NCI-H526 (cell line): ENCODE results near the gene MAB21L4.
A peak's percentile ranks its signal among the peaks of the same experiment; 100 is the strongest.

Source experiments
- DNase-seq, 2 experiments: peaks; one replicate each; lab custom pipeline; 2025; lab: John Stamatoyannopoulos, UW

The MAB21L4 gene

DNA sequence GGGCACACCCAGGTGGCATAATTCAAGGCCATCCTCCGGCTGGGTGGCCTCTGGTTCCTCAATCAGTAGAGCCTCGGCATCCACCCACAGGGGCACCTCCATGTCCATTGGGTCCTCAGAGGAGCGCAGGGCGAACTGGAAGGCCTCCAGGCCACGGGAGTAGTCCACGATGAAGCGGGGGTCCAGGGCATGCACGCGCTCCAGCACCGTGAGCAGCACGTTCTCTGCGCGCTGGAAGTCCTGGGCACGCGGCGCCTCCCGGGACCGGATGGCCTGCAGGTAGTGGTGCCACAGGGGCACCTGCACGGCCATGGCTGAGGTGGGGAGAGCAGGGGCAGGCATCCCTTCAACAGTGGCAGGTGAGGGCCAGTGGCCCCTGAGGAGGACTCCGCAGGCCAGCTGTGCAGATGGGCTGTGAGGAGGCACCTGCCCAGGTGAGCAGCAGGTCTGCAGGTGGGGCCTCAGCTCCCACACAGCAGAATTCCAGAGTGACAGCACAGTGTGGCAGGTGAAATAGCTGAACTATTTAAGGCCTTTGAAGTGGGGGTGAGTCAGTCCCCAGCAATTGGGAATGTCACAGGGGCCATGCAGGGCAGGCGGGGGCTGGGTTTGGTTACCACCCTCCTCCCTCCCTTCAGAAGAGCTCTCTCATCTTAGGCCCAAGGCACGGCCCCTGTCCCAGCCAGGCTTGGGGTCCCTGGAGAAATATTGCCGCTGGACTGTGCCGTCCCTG, at the start of gene MAB21L4:
TSS of gene MAB21L4 (minus strand) at position 501 of the 733 bp plus-strand sequence. CDS start at position 342, 159 bp downstream.
- no peak for DNase-seq

DNA sequence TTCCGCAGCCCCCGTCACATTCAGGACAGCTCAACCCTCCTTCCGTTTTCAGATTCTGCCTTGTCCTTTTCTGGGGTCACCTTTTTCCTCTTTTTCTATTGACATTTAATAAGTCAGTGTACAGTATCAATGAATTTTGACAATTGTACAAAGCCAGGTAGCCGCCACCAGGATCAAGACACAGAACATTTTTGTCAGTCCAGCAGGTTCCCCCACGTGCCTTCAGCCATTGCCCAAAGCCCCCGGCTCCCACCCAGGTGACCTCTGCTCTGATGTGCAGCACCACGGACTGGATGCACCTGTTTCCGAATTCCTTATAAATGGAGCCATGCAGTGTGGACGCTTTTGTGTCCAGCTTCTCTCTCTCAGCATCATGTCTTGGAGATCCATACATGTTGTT, 40.1 kb upstream of the MAB21L4 start:
- no peak for DNase-seq

DNA sequence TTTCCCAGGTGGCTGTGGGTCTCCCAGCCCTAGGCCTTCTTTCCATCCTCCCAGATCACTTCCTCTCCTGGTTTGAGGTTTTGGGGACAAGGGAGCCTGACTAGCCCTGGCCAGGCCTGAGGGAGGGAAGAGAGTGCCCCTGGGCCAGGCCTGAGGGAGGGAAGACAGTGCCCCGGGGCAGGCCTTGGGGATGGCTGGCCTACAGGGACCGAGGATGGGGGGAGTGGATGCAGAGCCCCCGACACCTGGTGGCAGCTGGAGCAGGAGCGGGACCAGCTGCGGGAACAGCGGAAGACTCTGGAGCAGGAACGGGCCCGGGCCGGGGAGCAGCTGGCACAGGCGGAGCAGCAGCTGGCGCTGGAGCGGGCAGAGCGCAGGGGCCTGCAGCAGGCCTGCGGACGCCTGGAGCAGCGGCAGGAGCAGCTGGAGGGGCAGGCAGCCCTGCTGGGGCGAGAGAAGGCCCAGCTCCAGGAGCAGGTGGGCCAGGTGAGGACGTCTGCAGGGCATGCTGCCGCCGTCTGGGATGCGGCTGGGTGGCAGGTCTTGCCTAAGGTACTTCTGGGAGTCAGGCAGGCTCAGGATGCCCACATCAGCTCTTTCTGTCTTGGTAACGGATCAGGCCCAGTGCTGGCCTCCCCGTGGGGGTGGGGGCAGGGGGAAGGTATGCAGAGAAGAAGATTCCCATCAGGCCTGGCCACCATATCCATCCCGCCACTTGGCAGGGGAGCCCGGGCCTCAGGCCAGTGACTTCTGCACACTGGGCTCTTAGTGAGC, 39.3 kb upstream of the MAB21L4 start:
- DNase-seq, result no peak

DNA sequence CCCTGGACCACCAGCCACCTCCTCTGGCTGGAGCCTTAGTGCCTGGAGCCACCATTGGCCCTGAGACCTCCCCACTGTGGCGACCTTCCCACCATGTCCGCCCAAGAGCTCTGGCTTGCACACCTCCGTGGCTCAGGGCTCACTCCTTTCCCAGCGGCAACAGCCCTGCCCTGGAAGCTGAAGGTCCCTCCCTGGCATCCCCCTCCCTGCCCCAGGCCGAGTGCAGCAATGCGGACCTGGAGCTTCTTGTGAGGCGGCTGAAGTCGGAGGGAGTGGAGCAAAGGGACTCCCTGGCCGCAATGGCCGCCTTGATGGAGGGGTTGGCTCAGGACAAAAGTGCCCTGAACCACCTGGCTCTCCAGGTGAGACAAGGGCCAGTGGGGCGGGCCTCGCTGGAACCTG, 38.7 kb upstream of the MAB21L4 start:
- no peak for DNase-seq

DNA sequence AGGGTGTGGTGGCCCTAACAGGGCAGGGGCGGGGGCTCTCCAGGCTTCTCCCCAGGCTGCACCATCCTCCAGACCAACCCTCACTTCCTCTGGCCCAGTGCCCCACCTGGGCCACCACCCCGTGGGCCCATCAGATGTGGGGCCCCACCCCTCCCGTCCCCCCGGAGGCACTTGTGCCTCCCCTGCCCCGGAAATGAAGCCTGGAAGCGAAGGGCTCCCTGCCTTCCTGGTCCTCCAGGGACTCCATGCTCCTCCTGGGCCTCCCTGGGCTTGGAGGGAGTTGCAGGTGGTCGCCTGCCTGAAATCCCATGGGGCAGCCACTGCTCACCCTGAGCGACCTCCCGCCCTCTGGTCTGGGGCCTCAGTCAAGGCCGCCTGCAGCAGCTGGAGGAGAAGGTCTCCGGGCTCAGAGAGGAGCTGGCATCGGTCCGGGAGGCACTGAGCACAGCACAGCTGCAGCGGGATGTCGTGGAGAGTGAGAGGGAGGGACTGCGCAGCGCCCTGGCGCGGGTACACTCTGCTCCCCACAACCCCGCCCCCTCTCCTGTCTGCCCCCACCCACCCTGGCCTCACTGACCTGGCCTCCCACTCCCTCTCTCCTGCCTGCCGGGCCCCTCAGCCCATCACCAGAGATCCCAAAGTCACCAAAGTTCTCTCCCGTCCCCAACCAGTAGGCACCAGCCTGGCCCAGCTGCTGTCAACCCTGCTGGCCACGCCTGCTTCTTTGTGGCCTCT, 38.2 kb upstream of the MAB21L4 start:
- DNase-seq, result no peak

DNA sequence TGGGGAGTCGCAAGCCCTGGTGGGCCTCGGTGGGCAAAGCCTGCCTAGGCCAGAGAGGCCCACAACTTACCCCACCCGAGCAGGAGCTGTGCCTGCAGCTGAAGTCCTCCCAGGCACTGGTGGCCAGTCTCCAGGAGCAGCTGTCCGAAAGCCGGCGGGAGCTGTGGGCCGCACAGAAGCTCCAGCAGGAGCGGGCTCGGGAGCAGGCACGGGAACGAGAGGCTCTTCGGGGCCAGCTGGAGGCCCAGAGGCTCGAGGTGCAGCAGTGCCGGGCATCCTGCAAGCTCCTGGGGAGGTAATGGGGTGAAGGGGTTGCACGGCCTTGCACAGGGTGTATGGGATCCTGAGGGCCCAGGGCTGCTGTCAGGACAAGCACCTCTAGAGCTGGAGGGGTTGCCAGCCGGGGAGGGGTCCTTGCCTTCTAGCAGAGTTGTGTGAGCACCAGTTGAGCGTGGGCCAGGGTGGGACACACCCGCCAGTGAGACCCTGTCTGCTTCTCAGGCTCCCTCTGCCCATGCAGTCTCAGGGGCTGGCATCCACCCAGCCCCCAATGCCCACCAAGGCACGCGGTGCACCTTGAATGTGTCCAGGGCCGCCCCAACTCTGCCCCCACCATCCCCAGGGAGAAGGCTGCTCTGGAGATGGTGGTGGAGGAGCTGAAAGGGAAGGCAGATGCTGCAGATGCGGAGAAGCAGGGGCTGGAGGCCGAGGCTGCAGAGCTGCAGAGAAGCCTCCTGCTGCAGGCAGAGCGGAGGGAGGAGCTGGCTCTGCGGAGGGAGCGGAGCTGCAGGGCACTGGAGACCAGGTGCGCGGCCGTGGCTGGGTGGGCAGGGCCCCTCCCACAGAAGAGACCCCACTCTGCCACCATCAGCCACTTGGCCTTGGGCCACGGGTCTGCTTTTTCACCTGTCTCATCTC, 37.4 kb upstream of the MAB21L4 start:
- no peak for DNase-seq

DNA sequence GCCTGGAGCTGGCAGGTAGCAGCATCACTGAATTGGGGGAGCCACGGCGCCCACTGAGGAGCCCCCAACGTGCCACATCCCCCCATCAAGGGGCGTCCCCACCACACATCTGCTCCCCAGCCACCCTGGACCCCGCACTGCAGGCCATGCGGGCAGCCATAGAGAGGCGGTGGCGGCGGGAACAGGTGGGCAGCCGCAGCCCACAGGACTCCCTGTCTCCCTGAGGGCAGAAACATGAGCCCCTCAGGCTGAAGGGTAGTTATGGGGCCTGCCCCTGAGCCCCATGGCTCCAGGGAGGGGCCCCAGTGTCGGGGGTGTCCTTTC, 36.7 kb upstream of the MAB21L4 start:
- no peak for DNase-seq

DNA sequence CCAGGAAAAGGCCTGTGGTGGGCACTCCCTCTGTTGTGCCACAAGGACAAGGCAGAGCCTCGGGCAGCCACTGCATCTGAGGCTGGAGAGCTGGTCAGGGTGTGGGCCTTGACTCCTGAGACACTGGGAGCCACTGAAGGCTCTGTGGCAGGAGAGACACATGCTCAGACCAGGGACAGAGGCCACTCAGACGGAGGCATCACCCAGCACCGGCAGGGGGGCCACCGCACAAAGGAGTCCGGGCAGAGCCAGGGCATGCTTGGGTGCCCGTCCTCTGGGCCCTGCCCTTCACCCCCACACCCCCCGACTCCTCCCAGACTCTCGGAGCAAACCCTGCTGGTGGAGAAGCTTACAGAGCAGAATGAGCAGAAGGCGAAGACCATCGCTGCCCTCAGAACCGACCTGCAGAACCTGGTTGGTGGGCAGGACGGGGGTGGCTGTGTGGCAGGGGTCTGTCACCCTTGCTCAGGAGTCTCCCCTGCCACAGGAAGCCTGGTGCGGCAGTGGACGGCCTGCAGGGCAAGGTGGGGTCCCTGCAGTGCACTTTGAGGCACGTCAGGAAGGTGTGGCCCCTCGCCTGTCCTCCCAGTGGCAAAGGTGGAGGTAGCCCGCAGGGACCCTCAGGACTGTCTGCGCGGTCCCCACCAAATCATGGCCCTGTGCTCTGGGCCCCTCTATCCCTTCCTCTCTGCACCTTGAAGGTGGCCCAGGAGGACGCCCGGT, 36.2 kb upstream of the MAB21L4 start:
- DNase-seq, result no peak

DNA sequence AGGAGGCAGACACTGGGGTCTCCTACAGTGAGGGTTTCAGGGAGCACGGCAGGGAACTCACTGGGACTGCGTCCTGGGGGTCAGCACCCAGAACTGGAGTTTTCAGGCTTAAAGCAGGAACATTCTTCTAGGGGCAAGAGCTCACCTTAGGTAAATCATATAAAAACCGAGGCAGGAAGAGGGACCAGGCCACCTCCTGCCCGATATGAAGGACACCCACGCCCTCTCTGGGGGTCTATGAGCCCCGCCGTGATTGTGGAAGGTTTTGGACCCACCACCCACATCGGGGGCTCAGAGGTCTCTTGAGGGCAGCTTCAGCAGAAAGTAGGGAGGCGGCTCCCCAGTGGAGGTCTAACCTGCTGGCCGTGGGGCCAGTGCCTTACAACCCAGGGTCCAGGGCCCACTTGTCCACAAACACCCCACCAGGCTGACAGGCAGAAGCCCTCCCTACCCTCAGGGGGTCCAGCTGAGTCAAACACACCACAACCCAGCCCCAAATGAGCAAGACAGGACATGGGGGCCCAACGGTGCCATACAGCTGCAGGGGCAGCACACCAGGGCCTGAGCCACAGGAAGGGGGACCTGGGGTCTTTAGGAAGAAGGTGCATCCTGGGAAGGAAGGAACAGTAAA, 35.5 kb upstream of the MAB21L4 start:
- DNase-seq, result no peak

DNA sequence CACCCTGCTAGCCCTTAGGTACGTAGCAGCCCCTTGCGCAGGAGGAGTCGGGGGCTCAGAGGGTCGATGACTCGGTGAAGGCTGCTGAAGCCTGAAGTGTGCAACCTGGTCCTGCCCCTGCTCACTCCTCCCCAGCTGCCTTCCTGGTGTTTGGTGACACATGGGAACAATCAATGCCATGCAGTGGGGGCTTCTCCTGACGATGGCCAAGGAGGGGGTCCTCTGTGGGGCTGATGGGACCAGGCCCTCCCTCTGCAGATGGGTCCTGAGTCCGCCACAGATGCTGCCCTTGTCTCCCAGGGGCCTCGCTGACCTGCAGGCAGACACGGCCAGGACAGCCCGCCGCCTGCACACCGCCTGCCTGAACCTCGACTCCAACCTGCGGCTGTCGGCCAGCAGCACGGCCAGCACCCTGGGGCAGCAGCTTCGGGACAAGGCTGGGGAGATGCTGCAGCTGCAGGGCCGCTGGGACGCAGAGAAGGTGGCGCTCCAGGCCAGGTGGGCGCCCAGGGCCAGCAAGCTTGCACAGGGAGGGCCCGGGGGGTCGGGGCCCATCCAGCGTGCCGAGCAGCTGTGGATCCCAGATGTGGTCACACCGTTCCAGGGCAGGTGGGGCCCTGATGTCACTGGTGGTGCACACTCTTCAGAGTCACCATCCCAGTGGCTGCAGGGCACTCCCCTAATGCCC, 34.8 kb upstream of the MAB21L4 start:
- no peak for DNase-seq

DNA sequence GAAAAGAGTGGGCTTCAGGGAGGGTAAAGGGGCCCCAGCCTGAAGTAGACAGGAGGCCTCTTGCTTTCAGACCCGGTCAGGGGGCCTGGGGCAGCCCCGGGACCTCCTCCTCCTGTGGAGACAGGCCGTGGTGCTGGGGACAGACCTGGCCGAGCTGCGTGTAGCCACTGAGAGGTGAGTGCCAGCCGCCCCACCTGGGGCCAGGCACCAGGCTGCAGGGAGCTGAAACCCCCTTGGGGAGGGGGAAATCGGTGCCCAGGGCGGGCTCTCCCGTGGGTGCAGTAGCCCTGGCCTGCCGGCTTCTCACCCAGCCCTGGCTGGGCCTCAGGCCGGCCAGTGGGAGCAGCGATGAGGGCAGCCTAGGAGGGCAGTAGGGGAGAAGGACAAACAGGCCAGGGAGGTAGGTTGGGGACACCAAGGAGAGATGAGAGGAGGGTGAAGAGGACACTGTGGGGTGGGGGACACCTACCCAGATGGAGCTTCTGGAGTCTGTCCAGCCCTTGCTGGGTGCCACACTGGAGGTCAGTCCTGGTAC, 34.2 kb upstream of the MAB21L4 start:
- DNase-seq, result no peak

DNA sequence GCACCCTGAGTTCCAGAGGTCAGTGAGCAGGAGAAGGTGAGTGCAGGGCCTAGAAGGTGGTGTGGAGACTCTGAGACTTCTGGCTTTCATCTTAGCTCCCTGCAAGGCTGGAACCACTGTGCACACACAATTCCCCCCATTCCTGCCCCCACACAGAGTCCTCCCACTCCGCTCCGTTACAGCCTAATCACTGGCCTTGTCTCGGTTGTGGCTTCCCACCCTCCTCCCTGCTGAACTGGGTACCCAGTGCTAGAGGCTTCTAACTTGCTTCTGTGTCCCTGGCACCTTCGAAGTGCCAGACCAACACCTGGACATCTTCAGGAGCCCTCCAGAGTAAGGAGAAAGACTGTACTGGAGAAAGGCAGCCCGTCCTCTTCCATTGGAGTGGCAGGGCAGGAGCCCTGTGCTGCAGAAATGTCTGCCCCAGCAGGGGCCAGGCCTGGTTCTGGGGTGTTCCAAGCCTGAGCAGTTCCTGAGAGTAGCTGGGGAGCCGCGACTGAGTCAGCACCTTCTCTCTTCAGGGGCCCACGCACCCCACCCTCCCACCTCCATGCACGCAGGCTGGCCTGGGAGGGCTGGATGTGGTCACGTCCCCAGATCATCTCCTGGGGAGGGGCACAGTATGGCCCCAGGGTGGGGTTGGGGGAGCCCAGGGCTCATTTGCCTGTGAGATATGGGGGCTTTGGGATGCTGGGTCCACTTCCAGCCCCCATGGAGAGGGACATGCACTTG, 33.6 kb upstream of the MAB21L4 start:
- no peak for DNase-seq

DNA sequence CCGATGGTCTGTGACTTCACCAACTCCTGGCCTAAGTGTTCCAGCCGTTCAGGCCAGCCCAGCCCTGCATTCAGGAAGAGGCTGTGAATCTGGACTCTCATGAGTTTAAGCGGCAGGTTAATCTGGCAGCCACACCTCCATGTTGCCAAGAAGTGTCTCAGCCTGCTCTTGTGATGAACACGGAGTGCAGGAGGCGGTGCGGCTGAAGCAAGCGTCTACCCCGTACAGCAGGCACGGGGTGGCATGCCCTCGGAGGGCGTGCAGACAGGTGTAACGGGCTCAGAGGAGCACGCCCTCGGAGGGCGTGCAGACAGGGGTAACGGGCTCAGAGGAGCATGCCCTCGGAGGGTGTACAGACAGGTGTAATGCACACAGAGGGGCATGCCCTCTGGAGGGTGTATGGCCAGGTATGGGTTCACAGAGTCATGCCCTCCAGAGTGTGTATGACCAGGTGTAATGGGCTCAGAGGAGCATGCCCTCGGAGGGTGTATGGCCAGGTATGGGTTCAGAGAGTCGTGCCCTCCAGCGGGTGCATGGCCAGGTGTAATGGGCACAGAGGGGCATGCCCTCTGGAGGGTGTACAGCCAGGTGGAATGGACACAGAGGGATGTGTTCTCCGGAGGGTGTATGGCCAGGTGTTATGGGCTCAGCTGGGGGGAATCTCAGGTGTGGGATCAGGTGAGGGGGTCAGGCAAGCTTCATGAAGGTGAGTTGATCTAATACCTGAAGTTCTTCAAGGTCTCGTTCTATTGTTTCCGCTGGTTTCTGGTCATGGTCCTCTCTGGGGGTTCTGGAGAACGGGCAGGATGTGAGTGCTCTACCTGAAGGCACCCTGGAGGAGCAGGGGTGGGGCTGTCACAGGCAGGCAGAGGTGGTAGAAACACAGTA, 32.8 kb upstream of the MAB21L4 start:
- DNase-seq, result no peak

DNA sequence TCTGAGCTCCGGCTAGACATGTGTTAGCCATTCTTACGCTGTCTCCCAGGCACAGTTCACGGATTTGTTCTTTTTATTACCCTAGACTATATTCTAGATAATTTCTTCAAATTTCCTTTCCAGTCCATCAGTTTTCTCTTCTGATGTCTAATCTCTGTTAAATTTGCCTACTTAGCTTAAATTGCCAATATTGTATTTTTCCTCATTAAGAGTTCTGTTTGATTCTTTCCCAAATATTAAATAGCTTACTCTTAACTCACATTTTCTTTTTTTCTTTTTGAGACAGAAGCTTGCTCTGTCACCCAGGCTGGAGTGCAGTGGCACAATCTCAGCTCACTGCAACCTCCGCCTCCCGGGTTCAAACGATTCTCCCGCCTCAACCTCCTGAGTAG, 31.4 kb upstream of the MAB21L4 start:
- DNase-seq, result no peak

DNA sequence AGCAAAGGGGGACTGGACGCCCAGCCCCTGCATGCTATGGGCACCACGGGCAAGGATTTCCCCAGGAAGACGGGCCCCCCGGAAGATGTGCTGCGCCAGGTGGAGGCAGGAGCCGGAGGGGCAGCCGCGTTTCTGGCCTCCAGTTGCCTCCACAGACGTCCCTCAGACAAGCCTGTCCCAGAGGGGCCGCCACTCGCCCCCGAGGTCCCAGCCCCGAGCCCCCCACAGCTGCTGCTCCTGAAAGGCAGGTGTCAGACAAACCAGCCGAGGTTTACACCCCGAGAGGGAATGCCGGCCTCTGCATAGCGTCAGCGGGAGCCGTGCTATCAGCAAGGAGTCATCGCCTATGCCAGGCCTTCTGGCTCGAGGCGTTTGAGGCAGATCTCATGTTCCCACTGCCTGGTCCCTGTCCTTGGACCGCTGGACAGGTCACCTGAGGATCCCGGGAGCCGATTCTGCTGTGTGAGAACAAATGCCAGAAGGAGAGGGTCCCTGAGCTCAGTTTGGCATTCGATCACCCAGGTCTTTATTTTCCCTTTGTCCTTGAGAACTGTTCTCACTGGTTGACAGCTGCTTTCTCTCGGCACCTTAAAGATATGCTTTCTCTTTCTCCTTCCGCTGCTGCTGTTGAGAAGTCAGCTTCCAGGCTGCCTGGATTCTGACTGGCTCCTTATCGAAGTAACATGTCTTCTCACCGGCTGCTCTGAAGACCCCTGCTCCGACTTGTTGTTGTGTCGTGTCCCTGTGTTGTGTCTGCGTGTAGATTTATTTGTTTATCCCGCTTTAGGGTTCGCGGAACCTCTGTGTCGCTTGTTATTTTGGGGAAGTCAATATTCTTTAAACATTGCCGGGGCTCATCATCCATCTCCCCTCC, 30.8 kb upstream of the MAB21L4 start:
- no peak for DNase-seq

DNA sequence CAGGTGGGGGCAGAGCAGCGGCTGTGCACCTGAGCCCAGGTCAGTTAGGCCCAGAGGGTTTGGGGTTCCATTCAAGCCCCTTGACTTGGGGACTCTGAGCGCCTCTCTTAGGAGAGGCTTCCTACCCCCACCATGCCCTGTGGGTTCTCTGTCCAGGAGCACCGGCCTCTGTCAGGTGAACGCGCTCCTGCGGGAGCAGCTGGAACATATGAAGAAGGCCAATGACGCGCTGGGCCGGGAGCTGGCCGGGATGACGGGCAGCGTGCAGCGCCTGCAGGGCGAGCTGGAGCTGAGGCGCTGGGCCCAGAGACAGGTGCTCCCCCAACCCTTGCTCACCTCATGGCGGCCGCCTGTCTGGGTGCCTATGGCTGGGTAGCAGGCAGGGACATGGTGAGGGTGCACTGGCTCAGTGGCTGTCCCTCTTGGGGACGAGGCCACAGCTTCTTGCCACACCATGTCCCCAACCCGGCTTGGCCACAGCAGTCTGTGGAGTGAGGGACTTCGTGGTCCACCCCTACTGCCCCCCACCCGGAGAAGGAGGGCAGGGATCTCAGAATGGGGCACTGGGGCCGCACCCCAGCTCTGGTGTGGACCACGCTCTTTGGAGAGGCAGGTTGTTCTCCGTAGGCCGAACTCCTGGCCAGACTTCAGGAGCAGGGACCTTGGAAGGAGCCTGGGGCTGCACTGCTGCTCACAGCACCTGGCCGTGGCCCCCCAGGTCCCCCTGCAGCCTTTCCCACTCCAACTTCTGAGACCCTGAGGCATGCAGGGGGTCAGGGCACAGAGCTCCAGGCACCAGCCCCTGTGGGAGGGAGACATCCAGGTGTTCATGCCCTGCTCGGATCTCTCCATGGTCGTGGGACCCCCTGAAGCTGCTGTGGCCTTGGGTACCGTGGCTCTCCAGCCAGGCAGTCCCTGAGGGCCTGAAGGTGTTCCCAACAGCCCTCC, 29.9 kb upstream of the MAB21L4 start:
- DNase-seq, result peak in 1 of 2 experiments; percentile 55
